ENCODE measurements around the gene NR4A3. TPM values are rescaled to one million over a fixed set of nuclear protein-coding genes. Genes with fewer than 3 reads are reported as not detected.

Gene NR4A3
- total RNA-seq, 1 experiment from 2014 or later, result 0.86 TPM

GRCh38 chr9:99825172-99826046 lies 3.7 kb downstream of the NR4A3 start:
- Histone ChIP-seq H3K36me3 (ENCODE audit: control insufficient read depth in 1 of 2, insufficient read depth in 2 of 2, low read length in 2 of 2) (no peaks in the 10 kb centered on the region), H3K9me2 (ENCODE audit: insufficient read depth) (no peaks in the 10 kb centered on the region), H3K27ac (ENCODE audit: low read depth, low read length) (no peak overlapping the region), H3K9ac (ENCODE audit: low read length) (no peak overlapping the region), H3K4me1 (ENCODE audit: control insufficient read depth in 1 of 2, insufficient read depth in 2 of 2, low read length in 2 of 2) (peaks cover 6 to 27% of the 10 kb centered on the region in 2 experiments; a peak in 3 of 4 replicates), H2AFZ (ENCODE audit: low read depth, low read length, poor library complexity, severe bottlenecking) (no peak overlapping the region), H3K9me3 (ENCODE audit: control insufficient read depth in 1 of 2, insufficient read depth in 1 of 2, low read depth in 1 of 2, low read length in 2 of 2) (no peaks in the 10 kb centered on the region), H4K20me1 (ENCODE audit: insufficient read depth) (no peaks in the 10 kb centered on the region), H3K79me2 (ENCODE audit: insufficient read depth, low read length) (no peaks in the 10 kb centered on the region), H3K27me3 (ENCODE audit: insufficient read depth, low read length) (no peaks in the 10 kb centered on the region), H3K4me2 (ENCODE audit: low read length) (no peak overlapping the region), H3K4me3 (replicated peaks in 1 of 2; ENCODE audit: low read depth in 1 of 2, low read length in 2 of 2) (no peak overlapping the region)
- no TSS peak for BruUV-seq (replicated peaks)
- TF ChIP-seq POLR2A (IDR thresholded peaks at IDR 0.05; ENCODE audit: borderline replicate concordance, extremely low read depth, insufficient read depth, insufficient read length), result no peak
- TF ChIP-seq ATF3 (IDR thresholded peaks at IDR 0.05), result no peak
- TF ChIP-seq CBX3 (IDR thresholded peaks at IDR 0.05; ENCODE audit: low read depth), result no peak
- TF ChIP-seq CTCF (IDR thresholded peaks at IDR 0.05 in 2 of 3, conservative IDR thresholded peaks at IDR 0.05 in 1 of 3; ENCODE audit: borderline replicate concordance in 1 of 3, insufficient read depth in 1 of 3, low read depth in 2 of 3, low read length in 2 of 3), result no peak
- ChIA-PET RAD21 (ENCODE audit: low non-redundant PET in 1 of 2, low total read pairs in 2 of 2, uncharacterized antibody in 2 of 2, unreplicated experiment in 2 of 2) (no interaction called here), CTCF (no interaction called here), POLR2A (no interaction called here)
- DNase-seq (ENCODE audit: low read depth, low spot score) (no peak), ATAC-seq (no peak)
- intact Hi-C loops (cut with micrococcal nuclease), result loop anchor here (10.0 kb wide), 1 partner anchor 139 kb away; no protein-coding TSS in a partner anchor

GRCh38 chr9:99826579-99826978 lies 4.9 kb downstream of the NR4A3 start:
- Histone ChIP-seq H3K27me3 (ENCODE audit: insufficient read depth, low read length) (no peaks in the 10 kb centered on the region), H3K4me3 (replicated peaks in 1 of 2; ENCODE audit: low read depth in 1 of 2, low read length in 2 of 2) (no peak overlapping the region), H3K4me1 (ENCODE audit: control insufficient read depth in 1 of 2, insufficient read depth in 2 of 2, low read length in 2 of 2) (peaks cover 4 to 18% of the 10 kb centered on the region in 2 experiments; a peak in 3 of 4 replicates), H3K9me2 (ENCODE audit: insufficient read depth) (no peaks in the 10 kb centered on the region), H3K36me3 (ENCODE audit: control insufficient read depth in 1 of 2, insufficient read depth in 2 of 2, low read length in 2 of 2) (no peaks in the 10 kb centered on the region), H3K79me2 (ENCODE audit: insufficient read depth, low read length) (no peaks in the 10 kb centered on the region), H3K9me3 (ENCODE audit: control insufficient read depth in 1 of 2, insufficient read depth in 1 of 2, low read depth in 1 of 2, low read length in 2 of 2) (no peaks in the 10 kb centered on the region), H3K9ac (ENCODE audit: low read length) (no peak overlapping the region), H3K27ac (ENCODE audit: low read depth, low read length) (no peak overlapping the region), H3K4me2 (ENCODE audit: low read length) (no peak overlapping the region), H2AFZ (ENCODE audit: low read depth, low read length, poor library complexity, severe bottlenecking) (no peak overlapping the region), H4K20me1 (ENCODE audit: insufficient read depth) (no peaks in the 10 kb centered on the region)
- ChIA-PET RAD21 (ENCODE audit: low non-redundant PET in 1 of 2, low total read pairs in 2 of 2, uncharacterized antibody in 2 of 2, unreplicated experiment in 2 of 2) (no interaction called here), CTCF (no interaction called here), POLR2A (no interaction called here)
- ATAC-seq, result no peak
- DNase-seq (ENCODE audit: low read depth, low spot score), result no peak
- BruUV-seq (replicated peaks), result no TSS peak
- intact Hi-C loops (cut with micrococcal nuclease), result loop anchor here (10.0 kb wide), 1 partner anchor 138 kb away; no protein-coding TSS in a partner anchor
- no peak for TF ChIP-seq FOSL1 (IDR thresholded peaks at IDR 0.05; ENCODE audit: low read depth)
- no peak for TF ChIP-seq SIN3A (IDR thresholded peaks at IDR 0.05; ENCODE audit: low read depth)
- TF ChIP-seq ATF3 (IDR thresholded peaks at IDR 0.05), result no peak
- TF ChIP-seq TCF7L2 (IDR thresholded peaks at IDR 0.05; ENCODE audit: borderline replicate concordance, extremely low read depth, insufficient read depth, insufficient read length), result no peak
- TF ChIP-seq JUND (IDR thresholded peaks at IDR 0.05), result no peak
- TF ChIP-seq RAD21 (IDR thresholded peaks at IDR 0.05; ENCODE audit: low read depth), result no peak
- TF ChIP-seq ZFX (IDR thresholded peaks at IDR 0.05), result no peak
- TF ChIP-seq EZH2 (IDR thresholded peaks at IDR 0.05), result no peak
- no peak for TF ChIP-seq CTCF (IDR thresholded peaks at IDR 0.05 in 2 of 3, conservative IDR thresholded peaks at IDR 0.05 in 1 of 3; ENCODE audit: borderline replicate concordance in 1 of 3, insufficient read depth in 1 of 3, low read depth in 2 of 3, low read length in 2 of 3)
- no peak for TF ChIP-seq CEBPB (IDR thresholded peaks at IDR 0.05; ENCODE audit: low read depth)
- TF ChIP-seq ZNF274 (IDR thresholded peaks at IDR 0.05; ENCODE audit: low read depth, low read length), result no peak
- TF ChIP-seq YY1 (IDR thresholded peaks at IDR 0.05; ENCODE audit: extremely low read depth, insufficient replicate concordance, low read depth, low read length), result no peak
- no peak for TF ChIP-seq POLR2AphosphoS5 (IDR thresholded peaks at IDR 0.05; ENCODE audit: low read depth, low read length)

Data from HCT116 (cell line).